HCT116 (cell line): ENCODE measurements around the gene PRKN. TPM values are rescaled to one million over a fixed set of nuclear protein-coding genes. Genes with fewer than 3 reads are reported as not detected.

Source experiments
- ATAC-seq: fragments of 200-7000 bp; cut with Tn5 transposase; 2 replicates; pipeline ENCODE4 v1.9.1; 2020; ENCODE audit warnings: mild to moderate bottlenecking, moderate library complexity
- BruUV-seq: library from RNA; stranded (reverse); fragments of 400-500 nt; replicated peaks from 2 replicates; lab custom pipeline; 2021; lab: Mats Ljungman, UMichigan
- CTCF ChIA-PET: fragments of 300-600 bp; sonication (Branson Sonifier 250); formaldehyde crosslinking; loops from one replicate; lab custom pipeline; 2021; ENCODE audit warnings: antibody characterized with exemption; lab: Charles Lee
- POLR2A ChIA-PET: fragments of 300-600, 350-600 bp; sonication (Branson Sonifier 250); formaldehyde crosslinking; loops from one replicate; lab custom pipeline; 2021; ENCODE audit warnings: antibody characterized with exemption; lab: Charles Lee
- RAD21 ChIA-PET, 2 experiments: fragments of 300-600 bp; sonication (Branson Sonifier 250); formaldehyde crosslinking; loops; one replicate each; lab custom pipeline; 2023; ENCODE audit warnings: low total read pairs in 2 of 2; ENCODE audit not compliant: uncharacterized antibody in 2 of 2, unreplicated experiment in 2 of 2, low non-redundant PET in 1 of 2; lab: Charles Lee
- DNase-seq: peaks from one replicate; pipeline ENCODE4 v3.0.0-alpha.2; 2010; ENCODE audit warnings: low read depth, low spot score
- H2AFZ ChIP-seq: fragments of 200-600 bp; shearing (Covaris generic), sonication (generic); 2 replicates; pipeline ENCODE4 v1.6.1; 2017; ENCODE audit warnings: low read depth, mixed run types, mixed read lengths, antibody characterized with exemption, low read length; ENCODE audit not compliant: poor library complexity, severe bottlenecking
- H3K27ac ChIP-seq: 2 replicates; pipeline ENCODE4 v1.5.1; 2012; ENCODE audit warnings: low read depth, low read length
- H3K27me3 ChIP-seq: fragments of 200-600 bp; sonication (generic); 2 replicates; pipeline ENCODE4 v1.6.1; 2016; ENCODE audit warnings: mixed run types, low read length, mixed read lengths; ENCODE audit not compliant: insufficient read depth
- H3K36me3 ChIP-seq, 2 experiments: fragments of 200-500 bp in 1 of 2; fragments of 200-600 bp in 1 of 2; sonication (Bioruptor generic) in 1 of 2; sonication (generic) in 1 of 2; 2 replicates each; pipeline versions ENCODE4 v1.5.1 to v1.6.1; 2014 to 2016; ENCODE audit warnings: low read length in 2 of 2, inconsistent platforms in 1 of 2, mixed read lengths in 1 of 2, mixed run types in 1 of 2; ENCODE audit not compliant: insufficient read depth in 2 of 2, control insufficient read depth in 1 of 2
- H3K4me1 ChIP-seq, 2 experiments: fragments of 200-600 bp in 1 of 2; sonication (generic) in 1 of 2; 2 replicates each; pipeline versions ENCODE4 v1.5.1 to v1.6.1; 2012 to 2017; ENCODE audit warnings: low read length in 2 of 2, inconsistent platforms in 1 of 2, mild to moderate bottlenecking in 1 of 2, mixed read lengths in 1 of 2, mixed run types in 1 of 2, moderate library complexity in 1 of 2; ENCODE audit not compliant: insufficient read depth in 2 of 2, control insufficient read depth in 1 of 2
- H3K4me2 ChIP-seq: fragments of 200-600 bp; sonication (generic); 2 replicates; pipeline ENCODE4 v1.6.1; 2017; ENCODE audit warnings: mixed run types, low read length, mixed read lengths
- H3K4me3 ChIP-seq, 2 experiments: fragments of 200-600 bp in 1 of 2; sonication (generic) in 1 of 2; replicated peaks in 1 of 2; 2 replicates each; pipeline ENCODE4 v1.5.1; 2011 to 2016; ENCODE audit warnings: low read length in 2 of 2, control low read depth in 1 of 2, low read depth in 1 of 2, mild to moderate bottlenecking in 1 of 2, mixed read lengths in 1 of 2, mixed run types in 1 of 2
- H3K79me2 ChIP-seq: fragments of 200-600 bp; sonication (generic); 2 replicates; pipeline ENCODE4 v1.6.1; 2017; ENCODE audit warnings: mild to moderate bottlenecking, mixed run types, low read length, moderate library complexity, mixed read lengths; ENCODE audit not compliant: insufficient read depth
- H3K9ac ChIP-seq: fragments of 200-600 bp; sonication (generic); 2 replicates; pipeline ENCODE4 v1.6.1; 2016; ENCODE audit warnings: low read length, mixed read lengths
- H3K9me2 ChIP-seq: fragments of 200-600 bp; sonication (generic), shearing (Covaris generic); 2 replicates; pipeline ENCODE4 v1.6.1; 2017; ENCODE audit warnings: mixed run types, mild to moderate bottlenecking, moderate library complexity; ENCODE audit not compliant: insufficient read depth
- H3K9me3 ChIP-seq, 2 experiments: fragments of 200-500 bp in 1 of 2; fragments of 200-600 bp in 1 of 2; sonication (Bioruptor generic) in 1 of 2; sonication (generic) in 1 of 2; 2 replicates each; pipeline ENCODE4 v1.6.1; 2014 to 2017; ENCODE audit warnings: low read length in 2 of 2, mixed read lengths in 2 of 2, inconsistent platforms in 1 of 2, low read depth in 1 of 2, mild to moderate bottlenecking in 1 of 2, mixed run types in 1 of 2, moderate library complexity in 1 of 2; ENCODE audit not compliant: control insufficient read depth in 1 of 2, insufficient read depth in 1 of 2
- H4K20me1 ChIP-seq: fragments of 200-600 bp; sonication (generic), shearing (Covaris generic); 2 replicates; pipeline ENCODE4 v1.6.1; 2017; ENCODE audit warnings: mixed run types, mild to moderate bottlenecking, moderate library complexity; ENCODE audit not compliant: insufficient read depth
- CBX3 ChIP-seq: IDR thresholded peaks from 2 replicates; pipeline ENCODE4 v1.6.1; 2012; ENCODE audit warnings: low read depth
- ELF1 ChIP-seq: IDR thresholded peaks from 2 replicates; pipeline ENCODE4 v1.6.1; 2012; ENCODE audit warnings: low read depth, borderline replicate concordance
- EZH2 ChIP-seq: fragments of 200-600 bp; sonication (generic); IDR thresholded peaks from 2 replicates; pipeline ENCODE4 v1.6.1; 2017; ENCODE audit warnings: antibody characterized with exemption, mixed run types
- JUND ChIP-seq: IDR thresholded peaks from 2 replicates; pipeline ENCODE4 v1.6.1; 2012
- RAD21 ChIP-seq: IDR thresholded peaks from 2 replicates; pipeline ENCODE4 v1.6.1; 2012; ENCODE audit warnings: low read depth, mild to moderate bottlenecking
- YY1 ChIP-seq: IDR thresholded peaks from 2 replicates; pipeline ENCODE4 v1.6.1; 2011; ENCODE audit warnings: low read length, low read depth, moderate library complexity, mild to moderate bottlenecking; ENCODE audit not compliant: insufficient replicate concordance; ENCODE audit errors: extremely low read depth
- ZNF274 ChIP-seq: fragments of 200-500 bp; sonication (Bioruptor generic); IDR thresholded peaks from 2 replicates; pipeline ENCODE4 v1.6.1; 2014; ENCODE audit warnings: mild to moderate bottlenecking, low read depth, low read length, inconsistent platforms
- intact Hi-C: fragments of 100-400 bp; cut with micrococcal nuclease; formaldehyde crosslinking; loops from 2 replicates; pipeline ENCODE4 v1.10.0; 2022
- total RNA-seq: library from RNA; stranded (reverse); gene quantifications from one replicate; pipeline ENCODE4 v1.2.1, GENCODE V29; 2021; ENCODE audit not compliant: unreplicated experiment
- TF ChIP-seq, protein P1 (sequence below): IDR thresholded peaks from 2 replicates; pipeline ENCODE4 v1.6.1; 2011; ENCODE audit warnings: mild to moderate bottlenecking, low read length, moderate library complexity; ENCODE audit not compliant: insufficient replicate concordance; ENCODE audit errors: extremely low read depth
- TF ChIP-seq, protein P2 (sequence below): IDR thresholded peaks from 2 replicates; pipeline ENCODE4 v1.6.1; 2012
- TF ChIP-seq, protein P3 (sequence below): IDR thresholded peaks from 2 replicates; pipeline ENCODE4 v1.6.1; 2012

Gene PRKN
- total RNA-seq, 1 experiment from 2014 or later = 2.6 TPM

DNA sequence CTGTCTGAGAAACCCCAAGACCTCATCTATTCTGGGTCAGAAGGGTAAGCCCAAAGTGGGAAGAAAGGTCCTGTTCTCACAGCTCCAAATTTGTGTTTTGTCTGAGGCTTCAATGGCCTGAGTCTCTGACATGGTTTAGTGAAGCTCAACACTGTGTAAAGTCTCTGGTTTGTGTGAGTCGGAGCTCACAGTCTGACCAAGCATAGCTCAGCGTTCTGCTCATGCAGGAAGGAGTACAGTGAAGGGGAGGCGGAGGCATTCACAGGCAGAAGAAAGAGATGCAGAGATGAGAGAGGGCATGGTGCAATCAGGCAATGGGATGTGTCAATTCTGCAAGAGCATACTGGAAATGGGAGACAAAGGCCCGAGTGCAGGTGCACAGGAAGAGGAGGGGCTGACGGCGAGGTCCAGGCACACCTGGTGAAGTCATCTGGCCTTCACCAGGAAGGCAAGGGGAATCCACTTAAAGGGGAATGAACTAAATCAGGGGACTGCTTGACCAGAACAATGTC, 990.7 kb downstream of the PRKN start:
- POLR2A ChIA-PET = no interaction called here
- ATAC-seq = no peak

More for the DNA sequence above, 990.7 kb downstream of the PRKN start:
- Histone ChIP-seq H3K9me2 (no peaks in the 10 kb centered on the region), H3K4me2 (no peak overlapping the region), H3K27ac (no peak overlapping the region), H3K4me3 (no peak overlapping the region), H3K27me3 (no peaks in the 10 kb centered on the region), H3K9ac (no peak overlapping the region), H3K9me3 (no peaks in the 10 kb centered on the region), H3K79me2 (no peaks in the 10 kb centered on the region), H2AFZ (no peak overlapping the region), H4K20me1 (no peaks in the 10 kb centered on the region)
- ChIA-PET RAD21 (no interaction called here), CTCF (no interaction called here)
- no TSS peak for BruUV-seq
- intact Hi-C loops = no loop called here
- TF ChIP-seq RAD21 = no peak
- TF ChIP-seq ZNF274 = no peak
- no peak for TF ChIP-seq CBX3
- TF ChIP-seq, protein P1, sequence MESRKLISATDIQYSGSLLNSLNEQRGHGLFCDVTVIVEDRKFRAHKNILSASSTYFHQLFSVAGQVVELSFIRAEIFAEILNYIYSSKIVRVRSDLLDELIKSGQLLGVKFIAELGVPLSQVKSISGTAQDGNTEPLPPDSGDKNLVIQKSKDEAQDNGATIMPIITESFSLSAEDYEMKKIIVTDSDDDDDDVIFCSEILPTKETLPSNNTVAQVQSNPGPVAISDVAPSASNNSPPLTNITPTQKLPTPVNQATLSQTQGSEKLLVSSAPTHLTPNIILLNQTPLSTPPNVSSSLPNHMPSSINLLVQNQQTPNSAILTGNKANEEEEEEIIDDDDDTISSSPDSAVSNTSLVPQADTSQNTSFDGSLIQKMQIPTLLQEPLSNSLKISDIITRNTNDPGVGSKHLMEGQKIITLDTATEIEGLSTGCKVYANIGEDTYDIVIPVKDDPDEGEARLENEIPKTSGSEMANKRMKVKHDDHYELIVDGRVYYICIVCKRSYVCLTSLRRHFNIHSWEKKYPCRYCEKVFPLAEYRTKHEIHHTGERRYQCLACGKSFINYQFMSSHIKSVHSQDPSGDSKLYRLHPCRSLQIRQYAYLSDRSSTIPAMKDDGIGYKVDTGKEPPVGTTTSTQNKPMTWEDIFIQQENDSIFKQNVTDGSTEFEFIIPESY = no peak
- TF ChIP-seq, protein P2, sequence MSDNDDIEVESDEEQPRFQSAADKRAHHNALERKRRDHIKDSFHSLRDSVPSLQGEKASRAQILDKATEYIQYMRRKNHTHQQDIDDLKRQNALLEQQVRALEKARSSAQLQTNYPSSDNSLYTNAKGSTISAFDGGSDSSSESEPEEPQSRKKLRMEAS = no peak
- TF ChIP-seq, protein P3, sequence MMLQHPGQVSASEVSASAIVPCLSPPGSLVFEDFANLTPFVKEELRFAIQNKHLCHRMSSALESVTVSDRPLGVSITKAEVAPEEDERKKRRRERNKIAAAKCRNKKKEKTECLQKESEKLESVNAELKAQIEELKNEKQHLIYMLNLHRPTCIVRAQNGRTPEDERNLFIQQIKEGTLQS = no peak
- TF ChIP-seq JUND = no peak
- no peak for TF ChIP-seq YY1
- no peak for TF ChIP-seq EZH2
- TF ChIP-seq ELF1 = no peak
- TF ChIP-seq, all 23 proteins: peak for 0
- H3K36me3 ChIP-seq = no peaks in the 10 kb centered on the region
- no peak for DNase-seq
- H3K4me1 ChIP-seq = no peaks in the 10 kb centered on the region
